Tongue (tissue), 2 donors: ENCODE measurements around the gene ZRANB1. TPM values are rescaled to one million over a fixed set of nuclear protein-coding genes. Genes with fewer than 3 reads are reported as not detected.

Experiments
- DNase-seq: peaks from one replicate; pipeline ENCODE4 v3.0.0-alpha.2; 2015
- total RNA-seq: library from RNA; depleted of rRNA; stranded (reverse); fragments of >200 nt; gene quantifications from one replicate; pipeline ENCODE4 v1.2.3, GENCODE V29; 2014

The ZRANB1 gene
- total RNA-seq, 1 donor from 2014 or later: 33.1 TPM

GRCh38 chr10:125005312-125006187, 63.6 kb downstream of the ZRANB1 start:
- DNase-seq: no peak

DNA sequence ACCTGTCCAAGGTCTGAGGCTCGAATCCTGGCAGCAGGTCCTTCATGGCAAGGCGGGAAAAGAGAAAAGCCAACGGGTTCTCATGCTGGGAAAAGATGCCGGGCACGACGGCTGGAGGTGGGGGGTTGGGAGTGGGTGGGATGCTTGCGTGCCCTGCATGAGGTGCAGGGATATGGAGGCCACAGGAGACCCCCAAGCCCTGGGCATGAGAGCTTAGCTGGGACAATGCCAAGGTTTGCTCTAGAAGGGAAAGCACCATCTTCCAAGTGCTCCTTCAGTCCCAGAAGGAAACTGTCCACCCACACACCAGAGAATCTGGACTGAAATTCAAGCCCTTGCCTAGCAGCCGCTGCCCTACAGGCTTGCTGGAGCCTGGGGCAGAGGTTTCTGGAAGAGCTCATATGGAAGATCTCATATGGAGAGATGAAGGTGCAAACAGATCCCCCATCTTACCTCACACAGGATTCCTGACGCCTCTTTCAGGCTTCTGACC, 64.3 kb downstream of the ZRANB1 start:
- no peak for DNase-seq

DNA sequence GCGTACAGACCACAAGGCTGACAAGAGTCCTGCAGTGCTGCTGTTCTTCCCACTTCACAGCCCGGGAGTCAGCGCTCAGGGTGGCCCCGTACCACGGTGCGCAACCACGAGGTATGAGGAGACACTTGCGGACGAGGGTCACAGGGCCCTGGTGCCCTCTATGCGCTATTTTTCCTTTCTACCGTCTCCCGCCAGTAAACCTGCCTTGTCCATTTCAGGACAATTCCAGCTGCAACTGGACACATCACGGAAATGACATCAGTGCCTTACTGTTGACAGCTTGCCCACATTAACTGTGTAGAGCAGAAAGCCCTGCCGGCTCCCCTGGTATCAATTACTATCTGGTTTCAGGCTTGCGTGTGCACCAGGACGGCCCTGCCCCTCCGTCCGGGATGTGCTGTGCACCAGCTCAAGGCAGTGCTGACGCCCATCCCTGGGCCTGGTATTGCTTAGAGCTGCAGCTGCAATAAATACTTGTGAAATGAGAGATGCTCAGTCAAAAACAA, 65.1 kb downstream of the ZRANB1 start:
- peak; percentile 81 for DNase-seq

DNA sequence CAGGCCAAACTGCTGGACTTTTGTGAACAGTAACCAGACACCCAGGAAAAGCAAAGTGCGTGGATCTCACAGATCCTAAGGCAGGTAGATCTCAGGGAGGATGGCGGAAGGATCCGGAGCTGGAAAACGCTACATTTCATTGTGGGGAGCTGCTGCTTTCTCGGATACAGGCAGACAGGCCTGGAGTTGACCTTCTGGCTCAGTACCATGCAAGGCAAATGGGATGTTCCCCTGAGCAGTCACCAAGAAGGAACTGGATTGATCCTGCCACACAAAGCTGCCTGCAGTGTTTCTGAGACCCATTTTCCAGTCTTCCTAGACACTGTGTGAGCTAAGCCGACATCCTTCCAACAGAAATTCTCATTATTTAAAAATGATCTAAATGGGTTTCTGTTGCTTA, 65.5 kb downstream of the ZRANB1 start:
- DNase-seq: no peak

DNA sequence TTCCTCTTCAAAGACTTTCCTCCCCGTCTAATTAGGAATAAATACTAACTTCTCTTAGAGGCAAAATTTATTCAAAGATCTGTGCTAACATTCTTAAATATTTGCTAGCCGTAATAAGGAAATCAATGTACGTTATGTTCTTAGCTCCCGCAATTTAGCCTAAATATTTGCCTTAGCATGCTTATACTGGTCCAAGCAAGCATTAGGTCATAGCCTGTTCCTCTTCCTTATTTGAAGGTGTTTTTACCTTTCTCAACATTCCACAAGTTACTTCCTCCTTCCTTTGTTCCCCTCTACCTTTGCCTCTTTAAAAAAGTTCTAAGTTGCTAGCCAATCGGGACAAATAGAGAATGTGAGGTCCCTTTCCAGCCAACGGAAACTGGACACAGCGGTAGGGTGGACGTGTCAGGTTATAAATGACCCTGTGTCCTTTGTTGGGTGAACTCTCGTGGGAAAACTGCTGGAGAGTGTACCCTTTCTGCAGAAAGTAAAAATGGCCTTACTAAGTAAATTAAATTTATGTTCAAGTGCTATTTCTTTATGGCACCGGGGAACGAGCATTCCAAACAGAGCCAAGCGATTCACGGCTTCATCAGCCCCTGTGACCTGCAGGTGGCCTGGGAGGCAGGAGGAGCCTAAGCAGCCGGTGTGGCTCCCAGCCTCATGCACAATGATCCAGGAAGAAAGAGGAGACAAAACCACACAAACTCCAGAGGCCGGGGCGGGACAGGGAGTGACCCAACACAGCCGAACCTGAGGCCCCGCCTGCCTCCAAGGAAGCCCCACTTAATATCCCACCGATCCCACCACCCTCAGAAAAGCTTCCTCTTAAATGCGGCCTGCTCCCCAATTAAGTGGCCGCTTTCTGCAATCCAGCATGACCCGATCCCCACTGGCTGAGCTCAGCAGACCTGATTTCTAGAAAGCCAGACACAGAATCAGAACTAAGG, 67.0 kb downstream of the ZRANB1 start:
- no peak for DNase-seq

DNA sequence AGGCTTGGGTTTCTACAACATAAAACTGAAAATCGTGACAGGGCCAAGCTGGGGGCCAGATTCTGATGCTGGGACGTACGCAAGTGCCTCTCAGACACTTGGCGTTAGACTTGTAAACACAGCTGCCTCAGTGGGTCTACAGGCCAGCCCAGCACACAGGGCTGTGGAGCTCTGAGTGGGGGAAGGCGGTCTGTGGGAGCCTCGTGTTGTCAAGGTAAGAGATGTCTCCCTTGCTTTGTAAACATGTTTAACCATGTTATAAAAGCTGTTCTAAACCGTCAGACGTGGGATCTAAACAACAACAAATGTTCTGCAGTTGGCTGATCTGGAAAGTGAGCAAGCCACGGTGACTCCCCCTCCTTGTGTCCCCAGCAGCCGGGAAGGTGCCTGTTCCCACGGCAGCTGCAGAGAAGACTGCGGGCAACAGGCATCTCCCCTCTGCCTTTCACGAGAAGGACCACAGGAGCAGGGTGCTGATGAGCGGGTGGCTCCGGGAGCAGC, 67.8 kb downstream of the ZRANB1 start:
- DNase-seq: peak; percentile 55

DNA sequence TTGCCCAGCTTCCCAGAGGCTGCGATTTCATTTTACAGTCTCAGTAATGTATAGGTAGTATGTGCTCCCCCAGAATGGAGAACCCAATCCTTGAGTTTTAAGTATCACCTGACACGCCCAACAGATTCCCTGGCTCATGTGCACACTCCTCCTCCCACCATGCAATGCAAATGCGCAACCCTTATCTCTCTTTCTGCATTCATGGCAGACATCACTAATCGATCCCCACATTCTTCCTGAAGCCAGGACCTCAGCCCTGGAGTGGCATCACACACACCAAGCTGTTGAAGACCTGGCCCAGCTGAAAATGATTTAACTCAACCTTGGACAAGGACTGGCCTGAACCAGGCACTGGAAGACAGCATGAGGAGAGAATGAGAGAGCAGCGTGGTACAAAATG, 68.4 kb downstream of the ZRANB1 start:
- DNase-seq: no peak

- DNase-seq: no peak
Observed at GRCh38 chr10:125011171-125011925, 69.4 kb downstream of the ZRANB1 start.

DNA sequence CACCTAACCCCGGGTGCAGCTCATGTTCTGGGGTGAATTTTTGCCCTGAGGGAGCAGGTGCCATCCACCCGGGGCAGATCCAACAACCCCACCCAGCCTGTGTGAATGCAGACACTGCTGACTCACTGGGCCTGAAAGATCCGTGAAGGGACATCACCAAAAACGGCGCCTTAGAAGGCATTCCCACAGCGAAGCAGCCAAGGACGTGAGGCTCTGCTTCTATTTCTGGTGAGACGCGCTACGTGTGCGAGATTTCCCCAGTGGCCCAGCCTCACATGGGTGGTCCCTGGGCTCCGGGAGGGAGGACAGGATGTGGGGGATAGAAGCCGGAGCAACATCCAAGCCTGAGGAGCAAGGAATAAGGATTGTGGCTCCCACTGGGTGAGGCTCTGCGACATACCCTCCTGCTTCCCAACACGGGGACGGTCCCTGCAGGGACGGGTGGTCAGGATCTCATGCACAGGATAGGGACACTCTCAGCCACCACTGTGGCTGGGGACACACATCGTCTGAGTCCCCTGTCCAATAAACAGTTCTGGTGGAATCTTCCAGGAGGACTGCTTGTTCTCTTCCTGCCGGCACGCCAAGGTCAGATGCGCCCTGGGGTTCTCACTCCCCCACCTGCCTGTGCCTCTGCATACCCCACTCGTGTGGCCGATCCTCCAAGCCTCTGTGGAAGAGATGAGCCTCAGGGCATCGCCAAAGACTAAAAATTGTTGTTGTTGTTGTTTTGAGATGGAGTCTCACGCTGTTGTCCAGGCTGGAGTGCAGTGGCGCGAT, 70.2 kb downstream of the ZRANB1 start:
- DNase-seq: no peak

DNA sequence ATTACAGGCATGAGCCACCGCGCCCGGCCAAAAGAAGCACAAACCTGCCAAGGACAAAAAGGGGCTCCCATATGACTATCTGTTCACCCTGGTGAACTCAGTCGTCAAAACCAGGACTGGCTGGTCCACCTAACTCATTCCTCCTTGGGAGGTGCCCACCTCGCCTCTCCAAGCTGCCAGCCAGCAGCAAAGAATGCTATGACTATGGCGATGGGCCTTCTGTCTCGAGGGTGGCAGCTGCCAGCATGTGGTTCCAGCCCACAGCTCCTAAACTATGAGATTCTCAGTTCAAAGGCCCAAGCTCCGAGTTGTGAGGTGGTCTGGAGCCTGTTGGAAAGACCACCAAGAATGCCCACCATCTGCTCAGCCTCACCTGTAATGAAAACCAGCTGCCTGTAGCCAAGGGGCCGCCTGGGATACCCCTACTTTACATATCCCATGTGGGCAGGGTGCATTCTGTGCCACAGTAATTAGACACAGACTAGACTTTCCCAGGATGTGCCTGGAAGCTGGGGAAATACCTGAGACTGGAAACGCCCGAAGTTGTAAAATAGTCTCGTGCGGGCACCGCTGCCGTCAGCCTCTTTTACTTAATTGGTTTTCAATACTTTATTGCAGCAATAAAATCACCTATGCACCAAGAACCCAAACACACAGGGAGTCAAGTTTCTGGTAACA, 71.1 kb downstream of the ZRANB1 start:
- no peak for DNase-seq

DNA sequence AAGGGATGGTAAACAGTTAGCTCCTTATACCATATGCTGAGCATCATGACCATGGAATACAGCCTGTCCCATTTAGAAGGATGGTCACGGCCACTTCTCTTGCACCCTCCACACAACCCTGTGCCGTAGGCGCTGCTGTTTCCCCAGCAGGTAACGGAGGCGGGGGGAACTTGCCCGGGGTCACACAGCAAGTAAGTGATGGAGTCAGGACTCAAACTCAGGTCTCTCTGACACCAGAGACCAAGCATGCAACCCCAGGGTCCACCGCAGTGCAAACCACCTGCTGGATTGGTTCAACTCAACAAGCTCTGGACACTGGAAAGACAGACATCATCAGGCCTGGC, 71.6 kb downstream of the ZRANB1 start:
- no peak for DNase-seq

- no peak for DNase-seq
Observed at GRCh38 chr10:125014086-125014830, 72.3 kb downstream of the ZRANB1 start.

GRCh38 chr10:125014836-125015355, 73.0 kb downstream of the ZRANB1 start:
- no peak for DNase-seq

- DNase-seq: no peak
Observed at GRCh38 chr10:125015356-125015944, 73.5 kb downstream of the ZRANB1 start.

DNA sequence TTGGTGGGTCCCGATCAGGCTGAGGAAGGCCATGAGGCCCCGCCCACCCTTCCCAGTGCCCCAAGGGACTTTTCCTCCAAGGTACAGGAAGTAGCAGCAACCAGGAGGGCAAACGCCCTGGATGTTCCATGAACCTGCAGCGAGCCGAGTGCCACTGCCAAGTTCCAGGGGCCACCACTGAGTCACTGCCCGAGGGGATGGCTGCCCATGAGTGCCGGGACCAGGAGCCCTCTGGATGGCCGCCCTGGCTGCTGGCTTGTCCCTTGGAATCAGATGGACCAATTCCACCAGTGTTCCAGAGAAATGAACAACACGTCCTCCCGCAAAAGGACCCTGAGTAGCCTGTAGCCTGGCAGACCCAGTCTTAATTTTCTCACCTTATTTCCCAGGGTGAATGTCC, 74.2 kb downstream of the ZRANB1 start:
- DNase-seq: no peak

- peak; percentile 73 for DNase-seq
Observed at GRCh38 chr10:125016611-125017202, 74.8 kb downstream of the ZRANB1 start.

DNA sequence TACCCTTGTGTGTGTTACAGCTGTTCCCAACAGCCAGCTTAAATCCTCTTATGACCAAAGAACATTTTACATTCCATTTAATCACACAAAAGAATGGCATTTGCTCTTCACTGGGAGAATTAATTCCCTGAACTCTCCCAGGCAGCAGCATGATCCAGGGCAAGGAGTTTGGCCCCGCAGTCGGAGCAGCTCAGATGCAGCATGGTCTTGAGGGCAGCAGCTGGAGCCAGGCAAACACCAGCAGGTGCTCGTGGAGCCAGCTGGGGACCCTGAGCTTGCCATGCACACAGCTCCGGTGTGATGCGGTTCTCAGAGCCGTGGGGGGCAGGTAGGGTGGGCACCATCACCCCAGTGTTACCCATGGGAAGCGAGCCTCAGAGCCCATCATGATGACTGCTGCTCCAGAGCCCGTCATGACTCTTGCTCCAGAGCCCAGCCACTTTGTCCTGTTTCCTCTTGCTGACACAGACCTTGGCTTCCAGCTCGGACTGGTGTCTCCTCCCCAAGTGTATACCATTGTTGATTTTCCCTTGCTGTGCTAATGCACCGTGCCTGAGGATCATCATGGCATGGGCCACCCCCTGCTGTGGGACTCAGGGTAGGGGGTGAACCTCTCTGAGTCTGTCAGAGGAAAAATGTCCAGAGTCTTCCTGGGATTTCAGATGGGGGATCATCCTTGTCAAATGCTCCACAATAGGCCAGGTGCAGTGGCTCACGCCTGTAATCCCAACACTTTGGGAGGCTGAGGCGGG, 75.8 kb downstream of the ZRANB1 start:
- DNase-seq: peak; percentile 73
